GM19043 (cell line): ENCODE data around the gene FCN1.
"Not testable (repeated sequence)": the region's sequence is repeated elsewhere in the genome, so short reads cannot be mapped to it uniquely, and the experiment has no call there.

ENCODE experiments used
- ATAC-seq: cut with Tn5 transposase; IDR thresholded peaks from one replicate; pipeline ENCODE4 v1.9.1; 2021; ENCODE audit warnings: low read depth; ENCODE audit not compliant: unreplicated experiment

Gene FCN1

GRCh38 chr9:134917431-134918373, at the start of gene FCN1:
Gene FCN1, minus strand, starts transcription at chr9:134917912. Its CDS starts 41 bp downstream, at chr9:134917871.
- no peak for ATAC-seq

DNA sequence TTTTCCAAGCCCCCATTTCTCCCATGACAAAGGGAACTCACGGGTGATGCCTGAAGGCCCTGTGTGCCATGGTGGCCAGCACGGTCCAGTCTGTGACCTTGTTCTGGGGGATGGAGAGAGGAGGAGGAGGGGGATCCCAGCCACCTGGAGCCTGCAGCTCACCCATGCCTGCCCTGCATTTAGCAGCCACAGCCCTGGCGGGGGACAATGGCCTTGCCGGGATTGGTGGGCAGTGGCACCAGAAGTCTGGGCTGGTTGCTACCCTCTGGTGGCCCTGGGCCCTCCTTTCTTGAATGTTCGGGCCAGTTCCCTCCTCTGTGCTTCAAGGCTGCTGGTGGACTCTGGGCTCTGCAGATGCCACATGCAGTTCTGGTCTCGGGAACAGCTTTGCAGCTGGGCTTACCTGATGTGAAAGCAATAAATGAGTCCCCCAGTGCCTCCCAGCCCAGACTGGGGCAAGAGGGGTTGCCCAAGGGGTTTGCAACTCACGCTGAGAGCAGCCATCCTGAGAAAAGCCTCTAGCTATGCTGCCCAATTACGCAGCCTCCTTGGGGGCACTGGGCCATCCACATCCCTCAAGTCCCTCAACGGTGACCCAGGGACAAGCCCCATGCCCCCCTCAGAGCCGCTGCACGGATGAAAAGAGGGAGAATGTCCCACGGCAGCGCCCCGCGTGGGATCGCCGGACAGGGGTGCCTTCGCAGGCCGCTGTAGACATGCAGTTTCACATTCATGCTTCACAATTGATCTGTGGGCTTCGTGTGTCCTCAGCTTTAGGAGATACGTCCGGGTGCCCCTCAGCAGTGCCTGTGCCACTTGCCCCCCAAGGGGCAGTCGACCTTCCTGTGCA, 49.2 kb upstream of the FCN1 start:
- ATAC-seq, result no peak

GRCh38 chr9:134966270-134966669, 48.6 kb upstream of the FCN1 start:
- ATAC-seq, result no peak

DNA sequence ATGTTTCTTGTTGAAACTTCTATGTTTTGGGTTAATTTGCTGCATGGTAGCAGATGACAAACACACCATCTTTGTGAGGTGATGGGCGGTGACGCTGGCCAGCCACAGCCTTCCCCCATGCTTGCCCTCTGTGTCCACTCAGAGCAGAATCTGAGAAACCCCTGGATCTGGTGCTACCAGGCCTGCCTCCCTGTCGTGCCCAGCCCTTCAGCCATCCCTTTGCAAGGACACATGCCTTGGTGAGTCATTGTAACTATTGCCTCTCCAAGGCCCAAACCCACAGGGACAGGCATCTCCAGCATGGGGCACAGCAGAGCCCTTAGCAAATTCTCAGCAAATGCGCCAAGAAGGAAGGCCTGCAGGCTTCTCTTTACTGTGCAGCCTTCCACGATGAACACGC, 48.1 kb upstream of the FCN1 start:
- ATAC-seq, result no peak

GRCh38 chr9:134965411-134965810, 47.7 kb upstream of the FCN1 start:
- no peak for ATAC-seq

GRCh38 chr9:134964271-134965055, 46.8 kb upstream of the FCN1 start:
- no peak for ATAC-seq

- no peak for ATAC-seq
Observed at GRCh38 chr9:134963546-134963945, 45.8 kb upstream of the FCN1 start.

- no peak for ATAC-seq
Observed at GRCh38 chr9:134962973-134963364, 45.3 kb upstream of the FCN1 start.

GRCh38 chr9:134962065-134962972, 44.6 kb upstream of the FCN1 start:
- ATAC-seq, result no peak

DNA sequence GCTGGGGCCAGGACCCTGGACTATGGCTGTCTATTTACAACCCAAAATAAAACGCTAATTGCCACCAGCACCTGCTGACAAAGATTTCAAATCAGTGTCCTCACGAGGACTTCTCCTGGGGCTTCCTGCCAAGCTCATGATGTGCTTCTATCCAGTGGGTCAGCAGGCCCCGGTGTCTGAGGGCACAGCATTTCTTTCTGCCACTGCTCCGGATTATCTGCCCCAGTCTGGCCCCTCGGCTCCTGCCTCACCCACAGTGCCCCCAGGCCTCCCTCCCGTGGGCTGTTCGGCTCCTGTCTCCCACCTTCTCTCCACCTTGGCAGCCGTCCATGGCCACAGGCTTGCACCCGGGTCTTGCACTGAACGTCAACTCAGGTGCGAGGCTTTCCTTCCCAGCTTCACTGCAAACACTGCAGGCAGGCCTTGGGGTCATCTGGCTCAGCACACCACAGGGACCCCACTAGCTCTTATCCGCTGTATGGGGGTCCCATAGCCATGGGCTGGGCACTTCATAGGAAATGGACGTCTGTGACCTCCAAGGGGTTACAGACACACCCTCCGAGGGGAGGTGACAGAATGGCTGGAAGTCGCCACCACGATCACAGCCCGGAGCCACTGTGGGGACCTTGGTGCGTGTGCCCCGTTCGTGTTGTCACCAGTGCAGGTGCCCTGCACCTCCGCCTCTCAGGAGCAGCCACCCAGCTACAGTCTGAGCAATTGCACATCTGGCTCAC, 43.8 kb upstream of the FCN1 start:
- no peak for ATAC-seq

- ATAC-seq, result no peak
Observed at GRCh38 chr9:134960701-134961181, 43.0 kb upstream of the FCN1 start.

- ATAC-seq, result no peak
Observed at GRCh38 chr9:134959971-134960310, 42.2 kb upstream of the FCN1 start.

- no peak for ATAC-seq
Observed at GRCh38 chr9:134959126-134959970, 41.6 kb upstream of the FCN1 start.

DNA sequence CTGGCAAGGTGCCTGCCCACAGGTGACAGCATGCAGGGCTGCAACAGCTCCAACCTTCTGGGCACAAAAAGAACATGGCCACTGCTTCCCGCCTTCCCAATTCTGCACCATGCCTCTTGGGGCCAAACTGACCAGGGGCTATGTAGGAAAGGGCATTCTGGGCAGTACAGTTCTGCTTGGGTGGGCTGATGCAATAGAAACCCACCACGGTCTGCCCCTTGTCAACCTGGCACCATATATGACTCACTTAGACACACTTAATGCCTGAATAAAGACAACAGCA, 40.2 kb upstream of the FCN1 start:
- no peak for ATAC-seq

DNA sequence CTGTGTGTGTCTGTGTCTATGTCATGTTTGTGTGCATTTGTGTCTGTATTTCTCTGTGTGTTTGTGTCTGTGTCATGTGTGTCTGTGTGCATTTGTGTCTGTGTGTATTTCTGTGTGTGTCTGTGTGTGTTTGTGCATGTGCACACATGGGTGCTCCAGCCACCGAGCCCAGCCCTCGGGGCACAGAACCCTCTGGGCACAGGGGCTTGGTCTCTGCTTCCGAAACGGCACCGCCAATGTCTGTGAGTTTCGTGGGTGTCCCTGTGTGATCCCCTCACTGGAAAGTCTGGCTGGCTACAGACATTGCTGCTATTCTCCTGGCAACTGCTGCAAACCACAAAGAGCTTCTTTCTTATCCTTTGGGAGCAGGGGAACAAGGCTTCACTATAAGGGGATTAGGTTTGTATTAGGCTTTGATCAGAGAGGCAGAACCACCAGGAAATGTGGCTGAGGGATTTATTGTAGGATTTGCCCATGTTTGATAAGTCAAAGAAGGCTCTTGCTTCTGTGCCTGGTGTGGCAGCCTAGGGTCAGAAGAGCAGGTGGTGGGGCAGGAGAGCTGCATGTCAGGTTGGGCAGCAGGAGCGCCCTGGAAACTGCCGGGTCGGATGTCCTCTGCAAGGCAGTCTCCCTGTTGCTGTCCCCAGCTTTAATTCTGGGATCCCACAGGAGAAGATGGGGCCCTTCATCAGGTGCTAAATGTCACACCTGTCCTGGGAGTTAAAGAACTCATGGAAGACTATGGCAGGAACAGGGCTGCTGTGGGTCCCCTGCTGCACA, 39.6 kb upstream of the FCN1 start:
- no peak for ATAC-seq

DNA sequence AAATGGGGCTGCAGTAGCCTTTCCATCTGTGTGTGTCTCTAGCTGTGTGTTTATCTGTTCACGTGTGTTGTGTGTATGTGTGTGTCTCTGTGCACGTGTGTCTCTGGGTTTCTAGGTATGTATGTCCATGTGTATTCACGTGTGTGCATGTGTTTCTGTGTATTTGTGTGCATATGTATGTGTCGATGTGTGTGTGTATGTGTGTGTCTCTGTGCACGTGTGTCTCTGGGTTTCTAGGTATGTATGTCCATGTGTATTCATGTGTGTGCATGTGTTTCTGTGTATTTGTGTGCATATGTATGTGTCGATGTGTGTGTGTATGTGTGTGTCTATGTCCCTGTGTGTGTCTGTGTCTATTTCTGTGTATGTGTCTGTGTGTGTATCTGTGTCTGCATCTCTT, 38.7 kb upstream of the FCN1 start:
- not testable (repeated sequence) for ATAC-seq

DNA sequence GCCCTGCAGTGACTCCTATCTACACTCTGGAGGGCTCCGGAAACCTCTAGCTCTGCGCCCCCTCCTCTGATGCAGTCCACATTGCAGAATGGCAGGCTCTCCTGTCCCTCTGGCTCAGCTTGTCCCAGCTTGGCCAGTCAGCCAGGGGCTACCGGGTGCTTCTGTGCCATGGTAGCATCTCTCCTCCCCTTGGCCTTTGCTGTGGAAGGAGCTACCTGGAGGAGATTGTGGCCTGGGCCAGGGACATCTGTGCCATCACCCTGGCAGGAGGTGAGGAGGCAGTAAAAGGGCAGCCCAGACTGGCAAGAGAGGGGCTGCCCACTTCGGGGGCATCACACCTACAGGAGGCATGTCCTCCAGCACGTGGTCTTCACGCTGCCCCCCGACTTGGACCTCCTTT, 38.1 kb upstream of the FCN1 start:
- no peak for ATAC-seq

GRCh38 chr9:134955156-134955555, 37.4 kb upstream of the FCN1 start:
- no peak for ATAC-seq
